NCI-H1092 (cell line): ENCODE measurements around the gene SERP2.

Source experiments
- DNase-seq: peaks from one replicate; lab custom pipeline; 2025; lab: John Stamatoyannopoulos, UW

Gene SERP2

DNA sequence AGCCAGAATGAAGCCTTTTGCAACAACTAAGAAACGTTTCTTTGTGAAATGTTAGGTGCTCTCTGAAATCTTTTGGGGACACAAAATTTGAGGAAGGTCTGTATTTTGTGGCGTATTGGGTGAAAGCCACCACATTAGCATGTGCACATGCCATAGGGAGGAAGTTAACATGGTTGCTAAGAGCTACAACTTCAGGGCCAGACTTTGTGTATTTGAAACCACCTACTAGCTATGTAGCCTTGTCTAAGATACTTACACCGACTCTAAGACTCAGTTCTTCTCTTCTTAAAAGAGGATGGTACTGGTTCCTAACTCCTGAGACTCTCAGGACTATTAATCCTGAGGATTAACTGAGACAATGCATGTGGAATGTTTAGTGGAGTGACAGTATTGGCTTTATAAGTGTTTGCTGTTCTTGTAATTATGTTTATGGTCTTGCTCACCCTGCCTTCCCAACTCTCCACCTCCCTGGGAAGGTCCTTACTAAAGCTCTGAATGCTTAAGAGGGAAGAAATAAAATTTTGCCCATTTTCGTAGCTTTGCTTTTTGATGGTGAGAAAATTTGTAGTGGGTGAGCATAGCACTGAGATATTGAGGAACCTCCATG is 15.5 kb downstream of the SERP2 start:
- DNase-seq = no peak

DNA sequence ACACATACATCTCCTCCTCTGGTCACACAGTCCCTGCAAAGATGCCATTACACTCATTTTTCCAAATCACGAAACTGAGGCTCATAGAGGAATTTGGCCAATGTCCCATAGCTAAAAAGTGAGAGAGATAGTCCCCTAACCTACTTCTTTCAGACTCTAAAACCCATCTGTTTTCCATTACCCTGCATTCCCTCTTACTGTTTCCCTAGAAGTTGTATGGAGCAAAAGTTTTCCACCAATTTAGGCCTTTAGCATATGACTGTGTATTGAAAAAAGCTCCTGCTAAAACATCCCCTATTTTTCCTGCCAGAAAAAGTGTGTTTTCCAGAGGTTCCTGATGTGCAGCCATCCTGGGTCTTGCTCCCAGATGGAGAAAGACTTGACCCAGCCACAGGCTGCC is 16.3 kb downstream of the SERP2 start:
- no peak for DNase-seq

DNA sequence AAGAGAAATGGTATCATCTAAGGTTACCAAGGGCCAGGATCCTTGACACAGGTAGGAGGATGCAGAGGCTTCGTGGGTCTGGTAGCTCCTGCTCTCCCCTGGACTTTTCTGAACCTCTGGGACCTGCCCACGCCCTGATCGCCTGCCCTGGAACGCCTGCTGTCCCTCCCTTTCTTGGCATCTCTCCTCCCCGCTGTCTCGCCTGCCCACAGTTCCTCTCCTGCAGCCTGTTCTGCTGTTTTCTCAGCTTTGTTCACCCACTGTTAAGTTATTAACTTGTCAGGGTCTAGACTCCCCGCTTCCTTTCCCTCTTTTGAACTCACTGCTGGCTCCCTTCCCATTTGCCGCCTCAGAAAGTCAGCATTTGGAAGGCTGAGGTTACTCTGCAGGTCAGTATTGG is 19.8 kb downstream of the SERP2 start:
- no peak for DNase-seq

GRCh38 chr13:44394658-44395057 is 21.0 kb downstream of the SERP2 start:
- no peak for DNase-seq

DNA sequence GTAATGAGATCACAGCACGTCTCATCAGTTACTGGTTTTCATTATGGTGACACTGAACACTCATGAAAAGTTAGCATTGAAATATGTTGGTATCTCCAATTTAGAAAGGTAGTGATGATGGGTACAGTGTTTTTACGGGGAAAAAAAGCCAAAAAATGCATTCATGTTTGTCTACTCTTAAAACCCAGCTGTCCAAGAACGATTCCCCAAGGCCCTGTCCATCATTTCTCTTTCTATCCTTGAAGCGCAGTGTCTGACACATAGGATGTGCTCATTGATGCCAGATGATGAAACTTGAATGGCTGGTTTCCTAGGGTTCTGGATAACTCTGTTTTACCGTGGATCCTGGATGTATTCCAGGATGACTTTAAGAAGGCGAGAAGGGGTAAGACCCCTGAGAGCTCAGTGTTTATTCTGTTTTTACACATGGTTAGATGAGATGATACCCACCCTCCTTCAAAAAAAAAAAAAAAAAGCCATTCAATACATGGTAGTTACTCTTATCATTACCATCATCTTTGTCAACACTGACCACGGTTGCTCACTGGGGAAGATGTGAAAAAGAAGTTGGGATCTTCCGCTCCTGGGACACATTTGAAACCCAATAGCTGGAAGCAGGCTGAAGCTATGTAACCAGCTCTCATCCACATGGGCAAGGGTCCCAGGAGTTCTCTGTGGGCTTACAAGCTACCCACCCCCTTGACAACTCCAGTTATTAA is 22.5 kb downstream of the SERP2 start:
- no peak for DNase-seq

DNA sequence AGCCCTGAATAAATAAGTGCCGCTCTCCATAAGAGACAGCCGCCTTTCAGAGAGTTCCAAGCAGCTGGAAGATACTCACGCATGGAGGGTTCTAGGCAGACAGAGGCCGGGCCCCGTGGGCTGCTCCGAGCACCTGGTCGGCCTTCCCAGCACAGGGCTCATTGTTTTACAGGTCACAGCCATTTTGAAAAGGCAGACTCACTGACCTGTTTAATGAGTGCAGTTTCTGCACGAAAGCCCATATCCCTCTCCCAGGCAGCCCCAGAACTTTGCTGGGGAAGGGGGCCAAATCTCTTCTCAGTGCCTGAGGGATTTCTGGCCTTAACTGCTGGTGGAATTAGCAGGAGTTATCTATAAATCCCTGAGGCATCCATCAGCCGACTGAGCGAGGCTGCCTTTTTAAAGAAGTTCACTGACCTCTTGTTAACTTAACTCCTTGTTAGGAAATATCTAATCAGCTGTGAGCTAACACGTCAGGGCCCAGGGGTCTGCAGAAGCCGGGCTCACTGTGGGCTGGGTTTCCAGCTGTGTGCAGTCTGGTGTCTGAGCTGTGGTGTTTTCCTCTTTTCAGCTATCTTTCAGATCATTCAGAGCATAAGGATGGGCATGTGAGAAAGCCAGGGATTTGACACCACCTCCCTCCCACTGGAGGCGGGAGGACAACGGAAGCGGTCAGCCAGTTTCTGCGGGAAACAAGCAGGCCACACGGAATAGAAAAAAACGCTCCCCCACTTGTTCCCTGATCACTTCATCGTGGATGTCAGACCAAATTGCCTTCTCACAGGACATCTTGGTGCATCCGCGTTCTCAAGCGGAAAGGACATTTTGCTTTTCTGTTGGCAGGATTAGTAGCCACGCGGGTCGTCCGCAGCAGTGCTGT is 23.3 kb downstream of the SERP2 start:
- no peak for DNase-seq

GRCh38 chr13:44397766-44398223 is 24.2 kb downstream of the SERP2 start:
- DNase-seq = no peak

GRCh38 chr13:44398606-44399005 is 25.0 kb downstream of the SERP2 start:
- DNase-seq = no peak

DNA sequence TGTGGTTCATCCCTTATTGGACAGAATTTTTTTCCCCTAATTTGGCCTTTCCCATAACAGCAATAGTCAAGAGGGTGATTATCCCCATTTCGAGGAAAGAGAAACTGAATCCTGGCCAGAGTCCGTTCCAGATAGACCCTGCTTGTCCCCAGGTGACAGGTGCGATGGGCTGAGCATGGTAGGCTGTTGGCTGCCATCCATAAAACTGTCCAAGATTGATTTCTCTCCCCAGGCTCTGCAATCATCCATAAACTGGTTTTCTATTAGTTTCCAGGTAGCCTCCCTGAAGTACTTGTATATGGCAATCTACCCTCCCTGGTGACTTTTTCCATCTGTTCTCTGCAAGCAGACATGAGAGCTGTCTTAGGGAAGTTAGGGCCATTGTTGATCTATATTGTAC is 25.4 kb downstream of the SERP2 start:
- peak; percentile 11 for DNase-seq

GRCh38 chr13:44400736-44401135 is 27.1 kb downstream of the SERP2 start:
- DNase-seq = no peak

- DNase-seq = no peak
Observed at GRCh38 chr13:44401577-44401976, 28.0 kb downstream of the SERP2 start.

DNA sequence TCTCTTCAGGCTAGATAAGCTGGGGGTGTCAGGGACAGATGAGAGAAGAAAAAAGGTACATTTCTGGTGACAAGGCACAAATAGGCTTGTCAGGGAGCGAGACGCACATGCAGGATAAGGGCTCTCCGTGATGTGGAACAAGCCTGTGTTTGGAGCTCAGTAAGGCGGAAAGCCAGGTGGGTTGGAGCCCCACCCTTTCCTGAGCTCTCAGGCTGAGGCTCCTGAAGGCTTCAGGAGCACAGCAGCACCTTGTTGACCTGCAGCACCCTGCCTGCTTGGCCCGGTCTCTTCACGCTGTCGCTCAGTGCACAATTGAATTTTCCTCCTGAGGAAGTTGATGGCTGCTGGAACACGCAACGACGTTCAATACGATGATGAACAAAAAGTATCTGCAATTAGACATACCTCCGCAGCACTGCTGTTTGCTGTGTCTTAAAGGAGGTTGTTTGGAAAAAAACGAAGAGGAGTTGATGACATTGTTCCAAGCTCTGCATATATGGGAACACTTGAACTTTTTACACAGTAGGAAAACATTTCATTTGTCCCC is 29.3 kb downstream of the SERP2 start:
- DNase-seq = no peak

- no peak for DNase-seq
Observed at GRCh38 chr13:44403461-44404056, 29.9 kb downstream of the SERP2 start.

DNA sequence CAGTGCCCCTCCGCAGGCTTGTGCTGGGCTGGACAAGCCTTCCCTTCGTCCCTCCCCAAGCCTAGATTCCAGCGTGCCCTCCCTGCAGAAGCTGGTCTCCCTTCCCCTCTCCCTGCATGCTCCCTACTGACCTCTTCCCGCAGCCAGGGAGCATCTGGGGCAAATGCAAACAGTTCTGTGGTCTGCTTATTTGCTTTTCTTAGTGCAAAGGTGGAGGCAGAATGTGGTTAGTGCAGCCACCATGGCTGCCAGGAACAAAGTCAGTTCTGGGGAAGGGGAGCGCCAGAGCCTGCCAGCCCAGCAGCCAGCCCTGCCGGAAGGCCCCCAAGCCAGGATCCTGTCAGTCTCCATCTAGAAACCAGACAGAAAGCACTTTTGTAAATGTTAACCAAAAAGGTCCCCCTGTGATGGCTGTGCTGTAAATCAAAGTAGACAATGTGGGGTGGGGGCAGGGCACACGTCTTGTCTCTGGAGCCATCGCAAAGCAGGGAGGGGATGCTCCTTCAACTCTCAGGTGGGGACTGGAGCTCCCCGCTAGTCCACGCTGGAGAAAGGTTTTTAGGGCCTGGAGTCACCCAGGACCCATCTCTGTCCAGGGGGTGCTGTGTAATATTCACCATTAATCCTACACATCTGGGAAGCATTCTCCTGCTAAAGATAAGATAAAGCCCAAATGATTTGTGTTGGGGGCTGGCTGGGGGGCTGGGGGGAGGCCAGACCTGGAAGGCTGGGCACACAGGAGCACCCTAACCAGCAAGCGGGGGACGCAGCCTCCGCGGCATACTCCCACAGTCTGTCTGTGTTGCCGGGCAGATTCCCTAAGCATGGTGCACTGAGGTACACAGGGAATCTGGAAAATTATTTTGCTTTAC is 30.9 kb downstream of the SERP2 start:
- DNase-seq = peak; percentile 37

- no peak for DNase-seq
Observed at GRCh38 chr13:44406617-44407016, 33.0 kb downstream of the SERP2 start.

DNA sequence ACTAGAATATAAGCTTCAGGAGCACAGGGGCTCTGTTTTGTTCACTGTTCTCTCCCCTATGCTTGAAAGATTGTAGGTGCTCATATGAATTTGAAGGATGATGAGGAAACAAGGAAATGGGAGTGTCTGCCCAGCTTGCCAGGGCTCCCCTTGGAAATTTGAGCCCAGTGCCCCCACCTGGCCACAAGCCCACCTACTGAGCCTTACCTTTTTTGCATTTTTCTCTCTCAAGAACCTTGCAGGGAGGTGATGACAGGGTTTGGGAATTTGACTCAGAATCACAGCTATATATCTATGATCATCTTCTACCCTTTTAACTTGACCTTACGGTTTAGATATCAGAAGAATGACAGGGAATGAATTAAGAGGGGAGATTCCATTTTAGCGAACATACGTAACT is 33.8 kb downstream of the SERP2 start:
- no peak for DNase-seq

DNA sequence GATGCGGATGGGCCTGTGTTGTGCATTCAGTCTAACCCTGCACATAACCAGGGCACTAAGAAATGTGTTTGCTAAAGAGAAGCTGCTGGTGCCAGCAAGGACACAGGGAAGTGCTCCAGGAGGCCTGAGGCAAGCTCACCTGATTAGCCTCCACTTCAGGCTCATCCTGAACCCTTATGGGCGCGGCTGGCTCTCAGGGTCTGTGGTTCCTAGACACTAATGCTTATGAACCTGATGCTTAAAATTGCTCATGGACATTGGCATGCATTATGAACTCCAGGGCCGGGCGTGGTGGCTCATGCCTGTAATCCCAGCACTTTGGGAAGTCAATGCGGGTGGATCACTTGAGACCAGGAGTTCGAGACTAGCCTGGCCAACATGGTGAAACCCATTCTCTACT is 34.3 kb downstream of the SERP2 start:
- DNase-seq = no peak

- DNase-seq = no peak
Observed at GRCh38 chr13:44409595-44409994, 36.0 kb downstream of the SERP2 start.

- DNase-seq = no peak
Observed at GRCh38 chr13:44410328-44410859, 36.8 kb downstream of the SERP2 start.

- DNase-seq = no peak
Observed at GRCh38 chr13:44411841-44412240, 38.2 kb downstream of the SERP2 start.

DNA sequence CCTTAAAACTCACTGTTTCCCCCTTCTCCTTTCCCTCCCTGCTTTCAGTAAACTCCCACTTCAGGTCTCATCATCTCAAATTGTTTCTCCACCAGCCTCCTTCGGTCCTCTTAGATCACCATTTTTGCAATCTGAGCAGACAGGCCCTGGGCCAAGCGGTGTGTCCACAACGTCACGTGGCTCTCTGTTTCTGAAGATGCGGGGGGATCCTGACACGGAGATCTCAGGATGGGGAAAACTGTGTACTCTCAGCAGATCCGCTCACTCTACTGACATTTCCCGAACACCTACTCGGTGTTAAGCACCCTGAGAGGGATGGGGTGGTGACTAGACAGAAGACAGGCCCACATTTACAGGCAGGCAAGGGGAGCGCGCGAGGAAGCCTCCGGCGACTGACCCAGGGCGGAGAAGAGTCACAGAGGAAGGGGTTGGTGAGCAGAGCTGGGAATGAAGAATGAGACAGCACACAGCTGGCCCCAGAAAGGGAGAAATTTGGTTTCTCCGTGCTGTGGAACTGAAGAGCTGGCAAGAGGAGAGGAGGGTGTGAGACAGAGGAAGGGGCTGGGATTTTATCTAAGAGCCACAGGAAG is 38.8 kb downstream of the SERP2 start:
- DNase-seq = no peak
